Retina (tissue), 1 donor: ENCODE results near the gene COMTD1.
"Not testable (repeated sequence)": the region's sequence is repeated elsewhere in the genome, so short reads cannot be mapped to it uniquely, and the experiment has no call there.

Source experiments
- DNase-seq: peaks from one replicate; pipeline ENCODE4 v3.0.0-alpha.2; 2016

Gene COMTD1

DNA sequence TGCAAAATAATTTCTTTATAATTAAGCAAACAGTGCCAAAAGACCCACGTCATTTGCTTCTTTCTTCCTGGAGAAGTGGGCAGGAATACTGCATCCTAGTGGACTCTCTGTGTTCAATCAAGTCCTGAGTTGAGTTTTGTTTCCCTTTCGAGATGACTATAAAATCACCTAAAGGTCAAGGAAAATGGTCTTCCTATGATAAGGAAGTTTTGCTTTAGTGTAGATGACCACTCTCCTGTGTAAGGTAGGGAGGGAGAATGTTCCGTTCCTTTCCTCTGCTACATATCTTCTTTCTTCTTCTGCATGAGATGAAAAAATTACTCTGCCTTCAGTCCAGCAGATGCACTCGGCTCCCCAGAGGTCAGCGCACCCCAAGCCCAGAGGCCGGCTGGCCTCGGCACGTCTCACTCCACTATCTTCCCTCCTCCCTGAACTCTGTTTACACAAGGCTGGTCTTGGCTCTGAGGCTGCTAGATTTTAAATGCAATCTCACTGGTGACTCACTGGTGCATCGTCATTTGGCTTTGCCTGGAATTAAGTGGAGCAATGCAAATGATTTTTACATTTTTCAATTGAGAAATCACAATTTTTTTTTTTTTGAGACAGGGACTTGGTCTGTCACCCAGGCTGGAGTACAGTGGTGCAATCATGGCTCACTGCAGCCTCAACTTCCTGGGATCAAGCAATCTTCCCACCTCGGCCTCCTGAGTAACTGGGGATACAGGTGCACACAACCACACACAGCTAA, 43.8 kb downstream of the COMTD1 start:
- DNase-seq: no peak

DNA sequence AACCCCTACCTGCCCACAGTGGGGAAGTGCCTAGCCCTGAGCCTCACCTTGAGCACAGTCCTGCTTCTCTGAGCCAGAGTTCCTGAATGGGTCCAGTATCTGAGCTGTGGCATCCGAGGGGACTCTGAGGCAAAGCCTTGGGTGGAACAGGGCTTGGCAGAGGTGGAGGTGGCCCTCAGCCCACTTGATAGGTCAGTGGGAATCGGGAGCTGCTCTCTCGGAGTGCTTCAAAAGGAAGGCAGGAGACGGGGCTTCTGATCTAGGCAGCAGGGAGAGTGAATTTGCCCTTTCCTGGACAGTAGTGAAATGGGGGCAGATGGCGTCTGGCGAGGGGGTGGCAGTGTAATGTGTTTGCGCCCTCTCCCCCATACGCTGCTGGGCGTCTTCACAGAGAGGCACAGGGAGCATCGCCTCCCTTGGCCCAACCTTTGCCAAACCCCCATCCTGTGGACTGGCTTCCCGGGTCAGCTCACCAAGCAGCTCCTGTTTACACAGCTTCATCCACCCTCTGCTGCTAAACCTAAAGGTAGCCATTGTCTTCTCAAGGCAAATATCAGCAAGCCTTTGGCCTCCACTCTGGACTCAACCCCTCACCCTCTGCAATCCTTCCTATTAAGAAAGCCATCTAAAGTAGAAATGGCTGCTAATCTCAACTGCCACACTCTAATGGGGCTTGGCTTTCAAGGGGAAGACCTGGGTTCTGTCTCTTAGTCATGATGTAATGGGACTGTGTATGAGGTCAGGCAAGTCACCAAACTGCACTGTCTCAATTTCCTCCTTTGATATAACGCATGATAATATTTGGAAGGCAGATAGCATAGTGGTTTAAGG, 46.3 kb downstream of the COMTD1 start:
- DNase-seq: no peak

DNA sequence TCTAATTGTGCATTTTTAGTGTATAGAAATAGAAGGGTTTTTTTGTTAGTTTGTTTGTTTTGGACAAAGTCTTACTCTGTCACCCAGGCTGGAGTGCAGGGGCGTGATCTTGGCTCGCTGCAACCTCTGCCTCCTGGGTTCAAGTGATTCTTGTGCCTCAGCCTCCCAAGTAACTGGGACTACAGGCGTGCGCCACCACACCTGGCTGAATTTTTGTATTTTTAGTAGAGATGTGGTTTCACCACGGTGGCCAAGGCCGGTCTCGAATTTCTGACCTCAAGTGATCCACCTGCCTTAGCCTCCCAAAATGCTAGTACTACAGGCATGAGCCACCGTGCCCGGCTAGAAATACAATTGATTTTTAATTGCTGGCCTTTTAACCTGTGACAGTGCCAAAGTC, 47.2 kb downstream of the COMTD1 start:
- not testable (repeated sequence) for DNase-seq

DNA sequence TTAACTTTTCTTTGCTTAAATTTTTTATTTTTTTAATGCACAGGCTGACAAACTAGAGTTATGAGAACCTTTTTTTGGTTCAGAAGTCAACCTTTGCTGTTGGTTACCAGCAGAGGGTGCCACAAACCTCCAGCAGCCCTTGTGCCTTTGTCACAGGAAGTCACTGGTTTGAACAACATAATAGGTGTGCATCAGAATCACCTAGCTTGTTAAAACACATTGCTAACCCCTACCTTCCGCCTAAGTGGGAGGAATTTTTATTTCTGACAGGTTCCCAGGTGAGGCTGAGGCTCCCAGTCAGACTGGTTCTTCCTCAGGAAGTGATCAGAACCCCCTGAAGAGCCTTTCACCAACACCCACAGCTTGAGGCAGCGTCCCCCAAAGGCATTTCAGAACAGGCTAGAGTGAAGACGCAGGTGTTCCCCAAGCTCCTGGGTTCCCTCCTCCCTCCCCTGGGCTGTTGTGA, 47.8 kb downstream of the COMTD1 start:
- peak; percentile 15 for DNase-seq

DNA sequence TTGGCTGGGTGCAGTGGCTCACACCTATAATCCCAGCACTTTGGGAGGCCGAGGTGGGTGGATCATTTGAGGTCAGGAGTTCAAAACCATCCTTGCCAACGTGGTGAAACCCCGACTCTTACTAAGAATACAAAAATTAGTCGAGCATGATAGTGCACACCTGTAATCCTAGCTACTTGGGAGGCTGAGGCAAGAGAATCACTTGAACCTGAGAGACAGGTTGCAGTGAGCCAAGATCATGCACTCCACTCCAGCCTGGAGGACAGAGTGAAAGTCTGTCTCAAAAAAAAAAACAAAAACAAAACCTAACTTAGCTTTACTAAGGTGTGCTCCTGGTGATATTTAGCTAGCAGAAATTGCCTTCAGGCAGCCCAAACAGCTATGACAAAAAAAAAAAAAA, 49.4 kb downstream of the COMTD1 start:
- DNase-seq: no peak
